Smooth muscle cell (in vitro differentiated cells): Measurements from ENCODE around the gene OBI1. TPM values are rescaled to one million over a fixed set of nuclear protein-coding genes. Genes with fewer than 3 reads are reported as not detected.

Experiments
- DNase-seq: peaks from one replicate; lab custom pipeline; 2025; ENCODE audit not compliant: unreplicated experiment; lab: John Stamatoyannopoulos, UW
- H2AFZ ChIP-seq: fragments of 200-600 bp; sonication (generic); 2 replicates; pipeline ENCODE4 v1.6.0; 2016; ENCODE audit warnings: antibody characterized with exemption, low read depth, mild to moderate bottlenecking
- H3F3A ChIP-seq: fragments of 200-600 bp; sonication (generic); 2 replicates; pipeline ENCODE4 v1.6.0; 2017; ENCODE audit warnings: antibody characterized with exemption, low read depth
- H3K27ac ChIP-seq: fragments of 200-600 bp; sonication (generic); 2 replicates; pipeline ENCODE4 v1.5.1; 2016; ENCODE audit warnings: low read depth, mild to moderate bottlenecking
- H3K27me3 ChIP-seq: fragments of 200-600 bp; sonication (generic); 2 replicates; pipeline ENCODE4 v1.6.1; 2016; ENCODE audit warnings: low read depth, mild to moderate bottlenecking
- H3K36me3 ChIP-seq: fragments of 200-600 bp; sonication (generic); 2 replicates; pipeline ENCODE4 v1.5.1; 2016; ENCODE audit warnings: low read depth
- H3K4me1 ChIP-seq: fragments of 200-600 bp; sonication (generic); 2 replicates; pipeline ENCODE4 v1.5.1; 2016; ENCODE audit warnings: low read depth
- H3K4me2 ChIP-seq: fragments of 200-600 bp; sonication (generic); 2 replicates; pipeline ENCODE4 v1.6.0; 2016; ENCODE audit warnings: mild to moderate bottlenecking
- H3K4me3 ChIP-seq: fragments of 200-600 bp; sonication (generic); 2 replicates; pipeline ENCODE4 v1.5.1; 2016; ENCODE audit warnings: mild to moderate bottlenecking
- H3K79me2 ChIP-seq: fragments of 200-600 bp; sonication (generic); 2 replicates; pipeline ENCODE4 v1.6.0; 2016; ENCODE audit warnings: low read depth, mild to moderate bottlenecking
- H3K9ac ChIP-seq: fragments of 200-600 bp; sonication (generic); 2 replicates; pipeline ENCODE4 v1.6.0; 2016; ENCODE audit warnings: low read depth
- H3K9me3 ChIP-seq: fragments of 200-600 bp; sonication (generic); replicated peaks from 2 replicates; pipeline ENCODE4 v1.5.1; 2016; ENCODE audit warnings: low read depth
- H4K20me1 ChIP-seq: fragments of 200-600 bp; sonication (generic); 2 replicates; pipeline ENCODE4 v1.6.0; 2016; ENCODE audit warnings: low read depth
- WGBS: methylation state at CpG from one replicate; pipeline ENCODE4 v1.1.7; 2016; ENCODE audit warnings: low lambda C conversion rate; 5-methylcytosine and 5-hydroxymethylcytosine counted together
- polyA plus RNA-seq: library from polyadenylated mRNA; unstranded; fragments of >200 nt; fragmentation: Nextera tagmentation; extraction: Ambion mirVana; gene quantifications from 2 replicates; pipeline ENCODE4 v1.2.1, GENCODE V29; 2016
- total RNA-seq: library from RNA; depleted of rRNA; stranded (reverse); fragments of >200 nt; gene quantifications from 2 replicates; pipeline ENCODE4 v1.2.3, GENCODE V29; 2014
- TF ChIP-seq, protein P1 (sequence below): fragments of 200-600 bp; sonication (generic); IDR thresholded peaks from 2 replicates; pipeline ENCODE4 v1.5.1; 2017; ENCODE audit warnings: borderline replicate concordance, mild to moderate bottlenecking, antibody characterized with exemption; ENCODE audit not compliant: insufficient read depth, poor library complexity, severe bottlenecking

The OBI1 gene
- total and polyA plus RNA-seq, 2 experiments from 2014 or later = 7.0 to 15.2 TPM

DNA sequence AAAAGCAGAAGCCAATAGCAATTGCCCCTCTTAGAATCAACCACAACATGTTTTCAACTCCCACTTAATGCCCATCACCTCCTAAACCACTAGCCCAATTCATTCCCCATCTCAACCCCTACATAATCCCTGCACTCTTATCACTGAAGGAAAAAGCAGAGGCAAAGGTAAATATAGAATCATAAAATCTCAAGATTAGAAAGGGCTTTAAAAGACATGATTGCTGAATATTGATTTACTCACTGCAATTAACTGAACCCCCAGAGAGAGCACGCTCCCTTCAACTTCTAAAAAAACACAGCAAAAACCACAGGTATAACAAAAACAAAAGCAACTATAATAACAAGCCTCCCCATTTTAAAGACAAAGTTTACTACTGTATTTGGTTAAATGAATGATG, 40.5 kb downstream of the OBI1 start:
- peaks cover 5% of the 10 kb centered on the region for H4K20me1 ChIP-seq
- WGBS = 100% methylated on average over 1 of the region's 1 CpG

DNA sequence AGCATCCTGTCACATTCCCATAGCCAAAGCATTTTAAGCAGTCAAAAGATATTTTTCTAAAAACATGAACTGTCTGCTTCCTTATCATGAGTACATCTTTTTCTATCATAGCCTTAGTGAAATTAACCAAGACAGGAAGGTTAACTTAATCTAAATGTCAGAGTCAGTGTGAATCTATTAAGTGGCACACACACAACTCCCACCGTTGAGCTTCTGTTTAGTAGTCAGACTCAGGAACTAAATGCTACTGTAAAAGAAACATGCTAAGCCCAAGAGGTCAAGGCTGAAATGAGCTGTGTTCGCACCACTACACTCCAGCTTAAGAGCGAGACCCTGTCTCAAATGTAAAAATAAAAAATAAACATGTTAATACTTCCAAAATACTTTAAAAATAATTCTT, 47.9 kb downstream of the OBI1 start:
- H3F3A ChIP-seq = no peaks in the 10 kb centered on the region
- no peak overlapping the region for H3K4me3 ChIP-seq
- no peaks in the 10 kb centered on the region for H3K79me2 ChIP-seq
- no peaks in the 10 kb centered on the region for H3K9me3 ChIP-seq
- no peak for DNase-seq
- H3K4me2 ChIP-seq = no peak overlapping the region
- TF ChIP-seq, protein P1, sequence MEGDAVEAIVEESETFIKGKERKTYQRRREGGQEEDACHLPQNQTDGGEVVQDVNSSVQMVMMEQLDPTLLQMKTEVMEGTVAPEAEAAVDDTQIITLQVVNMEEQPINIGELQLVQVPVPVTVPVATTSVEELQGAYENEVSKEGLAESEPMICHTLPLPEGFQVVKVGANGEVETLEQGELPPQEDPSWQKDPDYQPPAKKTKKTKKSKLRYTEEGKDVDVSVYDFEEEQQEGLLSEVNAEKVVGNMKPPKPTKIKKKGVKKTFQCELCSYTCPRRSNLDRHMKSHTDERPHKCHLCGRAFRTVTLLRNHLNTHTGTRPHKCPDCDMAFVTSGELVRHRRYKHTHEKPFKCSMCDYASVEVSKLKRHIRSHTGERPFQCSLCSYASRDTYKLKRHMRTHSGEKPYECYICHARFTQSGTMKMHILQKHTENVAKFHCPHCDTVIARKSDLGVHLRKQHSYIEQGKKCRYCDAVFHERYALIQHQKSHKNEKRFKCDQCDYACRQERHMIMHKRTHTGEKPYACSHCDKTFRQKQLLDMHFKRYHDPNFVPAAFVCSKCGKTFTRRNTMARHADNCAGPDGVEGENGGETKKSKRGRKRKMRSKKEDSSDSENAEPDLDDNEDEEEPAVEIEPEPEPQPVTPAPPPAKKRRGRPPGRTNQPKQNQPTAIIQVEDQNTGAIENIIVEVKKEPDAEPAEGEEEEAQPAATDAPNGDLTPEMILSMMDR = no peak
- H3K27me3 ChIP-seq = peaks cover 71% of the 10 kb centered on the region
- H2AFZ ChIP-seq = no peak overlapping the region
- WGBS = 89% methylated on average over 3 of the region's 3 CpGs
- peaks cover under 1% of the 10 kb centered on the region for H3K36me3 ChIP-seq
- no peak overlapping the region for H3K27ac ChIP-seq
- H3K9ac ChIP-seq = no peak overlapping the region
- peaks cover 13% of the 10 kb centered on the region for H3K4me1 ChIP-seq
- H4K20me1 ChIP-seq = no peaks in the 10 kb centered on the region

More for the DNA sequence above, 40.5 kb downstream of the OBI1 start:
- Histone ChIP-seq H3K79me2 (no peaks in the 10 kb centered on the region), H3F3A (no peaks in the 10 kb centered on the region), H2AFZ (no peak overlapping the region), H3K36me3 (peaks cover 9% of the 10 kb centered on the region), H3K27ac (no peak overlapping the region), H3K4me3 (no peak overlapping the region), H3K9ac (no peak overlapping the region), H3K27me3 (no peaks in the 10 kb centered on the region), H3K4me1 (no peaks in the 10 kb centered on the region), H3K9me3 (no peaks in the 10 kb centered on the region), H3K4me2 (no peak overlapping the region)
- no peak for DNase-seq
- TF ChIP-seq, protein P1 = no peak

DNA sequence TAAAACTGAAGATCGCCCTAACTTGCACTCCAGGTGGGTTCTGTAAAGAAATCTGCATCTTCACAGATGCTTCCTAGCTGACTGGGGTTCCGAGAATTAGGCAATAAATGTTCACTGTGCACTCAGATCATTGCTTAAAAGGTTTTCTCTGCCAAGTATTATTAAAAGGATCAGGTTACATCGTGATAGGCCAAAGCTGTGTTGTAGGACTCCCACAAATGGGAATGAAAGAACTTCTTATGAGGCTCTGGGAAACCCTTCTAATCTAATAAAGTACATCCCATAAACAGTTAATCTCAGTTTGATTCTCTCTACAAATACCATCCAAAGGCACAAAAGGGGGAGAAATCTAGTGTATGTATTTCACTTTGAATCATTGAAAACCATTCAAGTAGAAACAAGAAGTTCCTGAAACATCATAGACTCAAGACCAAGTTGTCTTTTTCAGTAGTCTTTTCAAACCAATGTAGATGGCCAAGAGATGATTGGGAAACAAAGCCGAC, 48.5 kb downstream of the OBI1 start:
- Histone ChIP-seq H3K9me3 (no peaks in the 10 kb centered on the region), H3K79me2 (no peaks in the 10 kb centered on the region), H3K27ac (no peak overlapping the region), H3K4me2 (no peak overlapping the region), H3K27me3 (peaks cover 77% of the 10 kb centered on the region), H3K4me1 (peaks cover 13% of the 10 kb centered on the region), H3K9ac (no peak overlapping the region), H4K20me1 (no peaks in the 10 kb centered on the region), H3F3A (no peaks in the 10 kb centered on the region), H2AFZ (no peak overlapping the region), H3K4me3 (no peak overlapping the region), H3K36me3 (no peaks in the 10 kb centered on the region)
- TF ChIP-seq, protein P1 = no peak
- 57% methylated on average over 4 of the region's 4 CpGs for WGBS
- no peak for DNase-seq
